Heart left ventricle (tissue), 16 donors: Measurements from ENCODE around the gene PPME1. TPM values are rescaled to one million over a fixed set of nuclear protein-coding genes. Genes with fewer than 3 reads are reported as not detected.
"Not testable (repeated sequence)": the region's sequence is repeated elsewhere in the genome, so short reads cannot be mapped to it uniquely, and the experiment has no call there.

Experiments
- ATAC-seq, 4 donors: fragments of 200-7000 bp; cut with Tn5 transposase; one replicate each; pipeline ENCODE4 v1.9.1; 2020 to 2022; ENCODE audit warnings: moderate library complexity in 4 of 4, mild to moderate bottlenecking in 3 of 4, moderate number of reproducible peaks in 1 of 4
- DNase-seq, 5 donors: peaks; one replicate each; pipeline ENCODE4 v3.0.0-alpha.2; 2020
- H3K27ac ChIP-seq, 12 donors: fragments of 200-600 bp; sonication (generic) in 4 of 12; one replicate each; pipeline versions ENCODE4 v1.5.0 to v1.8.0; 2016 to 2022; ENCODE audit warnings: mild to moderate bottlenecking in 2 of 12
- H3K27me3 ChIP-seq, 9 donors: fragments of 200-600 bp; sonication (generic) in 2 of 9; one replicate each; pipeline versions ENCODE4 v1.5.1 to v1.8.0; 2016 to 2022; ENCODE audit warnings: mild to moderate bottlenecking in 3 of 9
- H3K36me3 ChIP-seq, 9 donors: fragments of 200-600 bp; sonication (generic) in 2 of 9; one replicate each; pipeline versions ENCODE4 v1.5.0 to v1.8.0; 2018 to 2022; ENCODE audit warnings: mild to moderate bottlenecking in 2 of 9
- H3K4me1 ChIP-seq, 12 donors: fragments of 200-600 bp; sonication (generic) in 4 of 12; one replicate each; pipeline versions ENCODE4 v1.5.0 to v1.8.0; 2016 to 2022; ENCODE audit warnings: mild to moderate bottlenecking in 3 of 12
- H3K4me3 ChIP-seq, 12 donors: fragments of 200-600 bp; sonication (generic) in 4 of 12; one replicate each; pipeline versions ENCODE4 v1.5.0 to v1.8.0; 2017 to 2022; ENCODE audit warnings: mild to moderate bottlenecking in 9 of 12, moderate library complexity in 4 of 12
- H3K9me3 ChIP-seq, 12 donors: fragments of 200-600 bp; sonication (generic) in 4 of 12; one replicate each; pipeline versions ENCODE4 v1.5.0 to v1.8.0; 2016 to 2022; ENCODE audit warnings: mild to moderate bottlenecking in 1 of 12
- CTCF ChIP-seq, 12 donors: fragments of 200-600 bp; sonication (generic) in 4 of 12; IDR thresholded peaks; one replicate each; pipeline versions ENCODE4 v1.5.0 to v1.8.0; 2018 to 2022; ENCODE audit warnings: antibody characterized with exemption in 12 of 12, mild to moderate bottlenecking in 5 of 12
- POLR2A ChIP-seq, 2 donors: fragments of 450-650 bp; IDR thresholded peaks; one replicate each; pipeline ENCODE4 v1.6.1; 2017; ENCODE audit warnings: antibody characterized with exemption in 2 of 2, mild to moderate bottlenecking in 2 of 2, moderate library complexity in 2 of 2
- WGBS, 4 donors: extraction: QIAGEN DNeasy Blood & Tissue Kit in 2 of 4; methylation state at CpG; one replicate each; pipeline versions ENCODE4 v1.1.5 to v1.1.7; 2013 to 2018; 5-methylcytosine and 5-hydroxymethylcytosine counted together
- intact Hi-C, 10 donors: fragments of 100-400 bp; cut with DNase I; formaldehyde crosslinking; loops; one replicate each; pipeline versions ENCODE4 v1.11.1 to v1.14.2; 2022
- polyA plus RNA-seq, 2 donors: library from polyadenylated mRNA; stranded (reverse); fragments of 200-250 nt; gene quantifications; one replicate each; pipeline ENCODE4 v1.2.3, GENCODE V29; 2013
- total RNA-seq, 9 donors: library from RNA; depleted of rRNA in 2 of 9; stranded (reverse); fragments of >200 nt in 2 of 9; fragmentation: NEBNext Ultra II Directional in 3 of 9; extraction: Animal tissue kit (Norgen Biotek cat#: 25700) in 3 of 9; gene quantifications; one replicate each; pipeline versions ENCODE4 v1.1.0 to v1.2.4, GENCODE V29; 2016 to 2023
- donor health status: ischemic (EF 13 %, LVEDD 7.1; RV severe dilation, severe dysfunction).
- donor health status: healthy with polysubstance abuse.
- donor health status: DM: no; HTN: yes; CAD: no.
- donor health status: DM: no; HTN: no; CAD: no.
- donor health status: ischemic (EF 25% LVEDD 6.9; RV normal size, moderate dysfunction).
- donor health status: ischemic (EF 25% LVEDD 5.7; RV mildly dilated, moderate dysfunction).
- donor health status: healthy.
- donor health status: DM: yes; HTN: yes; CAD: no.
- donor health status: ischemic (EF 35%, LVEDD 5.7; RV mildly dilated, moderate dysfunction).
- donor health status: nonischemic (EF 11% LVEDD 7.7; RV severe dilation, severe dysfunction).
- donor health status: DM: yes; HTN: yes; CAD: no.
- donor health status: PGD.
- donor health status: ischemic (EF 29% LVEDD 5.4; RV normal size, mild dysfunction).
- donor health status: nonischemic (EF 23%, LVEDD 6.1; RV moderate dilation, normal function).

The PPME1 gene
- total and polyA plus RNA-seq, 11 donors, result 21.3 to 40.5 (median 28.5) TPM

- DNase-seq, result no peak
- no peaks in the 10 kb centered on the region for H3K9me3 ChIP-seq
- ATAC-seq, result peak in 3 of 4 donors; percentile 11 to 33 (median 20)
- H3K27ac ChIP-seq, result peak overlapping the region in 10 of 12 donors; percentile 37 to 81 (median 65)
- 65 to 74% (median 68%) methylated on average over 2 of the region's 2 CpGs for WGBS, 4 donors
- intact Hi-C loops, result no loop called here
- peaks cover 0 to 49% (median 37%) of the 10 kb centered on the region in 9 donors for H3K36me3 ChIP-seq
- no peaks in the 10 kb centered on the region for H3K27me3 ChIP-seq
- H3K4me1 ChIP-seq, result peaks cover 0 to 25% (median 14%) of the 10 kb centered on the region in 12 donors
- TF ChIP-seq POLR2A (IDR thresholded peaks at IDR 0.05), result no peak
- H3K4me3 ChIP-seq, result no peak overlapping the region
These were observed 33.1 kb upstream of the PPME1 start for GRCh38 chr11:74138021-74138420.

- no peaks in the 10 kb centered on the region for H3K9me3 ChIP-seq
- H3K36me3 ChIP-seq, result peaks cover 0 to 44% (median 31%) of the 10 kb centered on the region in 9 donors
- H3K4me3 ChIP-seq, result no peak overlapping the region
- H3K27ac ChIP-seq, result peak overlapping the region; percentile 5 to 81 (median 64)
- 23 to 34% (median 28%) methylated on average over 2 of the region's 2 CpGs for WGBS, 4 donors
- TF ChIP-seq CTCF (IDR thresholded peaks at IDR 0.05) (no peak), POLR2A (IDR thresholded peaks at IDR 0.05) (no peak)
- intact Hi-C loops, result no loop called here
- peaks cover 0 to 25% (median 14%) of the 10 kb centered on the region in 12 donors for H3K4me1 ChIP-seq
- DNase-seq (peak in 2 of 5 donors; percentile 21 to 23), ATAC-seq (peak; percentile 82 to 92 (median 90))
- no peaks in the 10 kb centered on the region for H3K27me3 ChIP-seq
These were observed 32.5 kb upstream of the PPME1 start for GRCh38 chr11:74138572-74138971.

GRCh38 chr11:74139151-74139918 is 31.8 kb upstream of the PPME1 start:
- Histone ChIP-seq H3K4me3 (no peak overlapping the region), H3K9me3 (no peaks in the 10 kb centered on the region), H3K36me3 (peaks cover 0 to 44% (median 24%) of the 10 kb centered on the region in 9 donors), H3K27me3 (no peaks in the 10 kb centered on the region), H3K27ac (peak overlapping the region; percentile 5 to 81 (median 64)), H3K4me1 (peaks cover 0 to 25% (median 14%) of the 10 kb centered on the region in 12 donors)
- intact Hi-C loops, result no loop called here
- ATAC-seq (peak in 2 of 4 donors; percentile 5 to 23), DNase-seq (no peak)
- TF ChIP-seq POLR2A (IDR thresholded peaks at IDR 0.05) (no peak), CTCF (IDR thresholded peaks at IDR 0.05) (no peak)
- 92 to 93% (median 93%) methylated on average over 6 of the region's 6 CpGs for WGBS, 4 donors

GRCh38 chr11:74139919-74140431 is 31.1 kb upstream of the PPME1 start:
- DNase-seq, H3K27me3 ChIP-seq, intact Hi-C loops, H3K9me3 ChIP-seq, ATAC-seq, H3K4me3 ChIP-seq: not testable (repeated sequence)
- peaks cover 0 to 25% (median 14%) of the 10 kb centered on the region in 12 donors for H3K4me1 ChIP-seq
- WGBS, 4 donors, result 94 to 100% (median 96%) methylated on average over 1 of the region's 1 CpG
- peak overlapping the region in 1 of 12 donors; percentile 70 for H3K27ac ChIP-seq
- H3K36me3 ChIP-seq, result peaks cover 0 to 42% (median 23%) of the 10 kb centered on the region in 9 donors

- peak in 1 of 4 donors; percentile 24 for ATAC-seq
- intact Hi-C loops, result no loop called here
- 77 to 90% (median 87%) methylated on average over 2 of the region's 2 CpGs for WGBS, 4 donors
- DNase-seq, result no peak
- TF ChIP-seq POLR2A (IDR thresholded peaks at IDR 0.05) (no peak), CTCF (IDR thresholded peaks at IDR 0.05) (no peak)
- Histone ChIP-seq H3K27ac (no peak overlapping the region), H3K4me3 (no peak overlapping the region), H3K27me3 (no peaks in the 10 kb centered on the region), H3K4me1 (peaks cover 0 to 25% (median 14%) of the 10 kb centered on the region in 12 donors), H3K9me3 (no peaks in the 10 kb centered on the region), H3K36me3 (peaks cover 0 to 33% (median 10%) of the 10 kb centered on the region in 9 donors)
These were observed 29.8 kb upstream of the PPME1 start for GRCh38 chr11:74141241-74141695.
